T-helper 1 cell (primary cell): ENCODE measurements around the gene ZBTB24.
A peak's percentile ranks its signal among the peaks of the same experiment; 100 is the strongest.
"Not testable (repeated sequence)": the region's sequence is repeated elsewhere in the genome, so short reads cannot be mapped to it uniquely, and the experiment has no call there.

Source experiments
- DNase-seq, 5 donors: peaks; one replicate each; pipeline ENCODE4 v3.0.0-alpha.2; 2012 to 2020
- total RNA-seq, 4 donors: gene quantifications; one replicate each; lab custom pipeline; 2026; lab: John Stamatoyannopoulos, UW

ZBTB24 gene
- total RNA-seq: 36.0 to 56.5 (median 47.6) reads per million in 4 donors

GRCh38 chr6:109482905-109483734, at the start of gene ZBTB24:
Gene ZBTB24 (minus strand): TSS chr6:109483219. CDS start chr6:109482026, 1,193 bp downstream.
- peak; percentile 83 to 94 (median 87) for DNase-seq

- no peak for DNase-seq
Observed at GRCh38 chr6:109531446-109531845, 48.4 kb upstream of the ZBTB24 start.

- no peak for DNase-seq
Observed at GRCh38 chr6:109527989-109528388, 45.0 kb upstream of the ZBTB24 start.

- peak in 4 of 5 donors; percentile 4 to 50 (median 34) for DNase-seq
Observed at GRCh38 chr6:109526905-109527628, 44.0 kb upstream of the ZBTB24 start.

- DNase-seq: no peak
Observed at GRCh38 chr6:109524129-109524528, 41.1 kb upstream of the ZBTB24 start.

- DNase-seq: no peak
Observed at GRCh38 chr6:109523478-109523877, 40.5 kb upstream of the ZBTB24 start.

- DNase-seq: no peak
Observed at GRCh38 chr6:109521080-109521479, 38.1 kb upstream of the ZBTB24 start.

- DNase-seq: not testable (repeated sequence)
Observed at GRCh38 chr6:109519647-109520046, 36.6 kb upstream of the ZBTB24 start.

GRCh38 chr6:109516929-109517328, 33.9 kb upstream of the ZBTB24 start:
- DNase-seq: no peak

- DNase-seq: peak in 1 of 5 donors; percentile 33
Observed at GRCh38 chr6:109515781-109516409, 32.9 kb upstream of the ZBTB24 start.

GRCh38 chr6:109514946-109515345, 31.9 kb upstream of the ZBTB24 start:
- no peak for DNase-seq

GRCh38 chr6:109513571-109514071, 30.6 kb upstream of the ZBTB24 start:
- no peak for DNase-seq

GRCh38 chr6:109512271-109512817, 29.3 kb upstream of the ZBTB24 start:
- no peak for DNase-seq

- no peak for DNase-seq
Observed at GRCh38 chr6:109511832-109512231, 28.8 kb upstream of the ZBTB24 start.

GRCh38 chr6:109510358-109510757, 27.3 kb upstream of the ZBTB24 start:
- no peak for DNase-seq

GRCh38 chr6:109508166-109508860, 25.3 kb upstream of the ZBTB24 start:
- DNase-seq: no peak

GRCh38 chr6:109507490-109508072, 24.6 kb upstream of the ZBTB24 start:
- DNase-seq: no peak

- DNase-seq: no peak
Observed at GRCh38 chr6:109506841-109507240, 23.8 kb upstream of the ZBTB24 start.

GRCh38 chr6:109506314-109506713, 23.3 kb upstream of the ZBTB24 start:
- DNase-seq: no peak

GRCh38 chr6:109503327-109504224, 20.6 kb upstream of the ZBTB24 start:
- no peak for DNase-seq

- no peak for DNase-seq
Observed at GRCh38 chr6:109498936-109499335, 15.9 kb upstream of the ZBTB24 start.
